Endodermal cell (in vitro differentiated cells): ENCODE measurements around the gene VWA3B. TPM values are rescaled to one million over a fixed set of nuclear protein-coding genes. Genes with fewer than 3 reads are reported as not detected.

Experiments used
- DNase-seq: peaks from one replicate; pipeline ENCODE4 v3.0.0-alpha.2; 2017
- H3K27ac ChIP-seq: 2 replicates; pipeline ENCODE4 v1.5.1; 2013; ENCODE audit warnings: mild to moderate bottlenecking, low read depth, low read length, moderate library complexity
- H3K27me3 ChIP-seq: 2 replicates; pipeline ENCODE4 v1.6.1; 2013; ENCODE audit warnings: mild to moderate bottlenecking, low read length, moderate library complexity; ENCODE audit not compliant: insufficient read depth, control insufficient read depth, poor library complexity, severe bottlenecking
- H3K36me3 ChIP-seq: 2 replicates; pipeline ENCODE4 v1.7.0; 2013; ENCODE audit warnings: mild to moderate bottlenecking, low read length, moderate library complexity; ENCODE audit not compliant: control insufficient read depth, insufficient read depth
- H3K4me1 ChIP-seq: one replicate; pipeline ENCODE4 v1.7.0; 2013; ENCODE audit warnings: low read length; ENCODE audit not compliant: control insufficient read depth, insufficient read depth
- H3K4me3 ChIP-seq: 2 replicates; pipeline ENCODE4 v1.5.1; 2013; ENCODE audit warnings: mild to moderate bottlenecking, low read length, moderate library complexity
- H3K9ac ChIP-seq: 2 replicates; pipeline ENCODE4 v1.6.1; 2013; ENCODE audit warnings: mild to moderate bottlenecking, low read length, moderate library complexity; ENCODE audit not compliant: poor library complexity, severe bottlenecking; ENCODE audit errors: extremely low read depth
- H3K9me3 ChIP-seq: 2 replicates; pipeline ENCODE4 v1.6.1; 2013; ENCODE audit warnings: mild to moderate bottlenecking, low read length, moderate library complexity; ENCODE audit not compliant: control insufficient read depth
- H3K27ac Mint-ChIP-seq: 2 replicates; pipeline ENCODE4 v1.8.0; 2020; ENCODE audit warnings: mixed read lengths
- H3K27me3 Mint-ChIP-seq: 2 replicates; pipeline ENCODE4 v1.8.0; 2021; ENCODE audit warnings: mild to moderate bottlenecking, mixed read lengths; ENCODE audit not compliant: insufficient read depth
- H3K36me3 Mint-ChIP-seq: 2 replicates; pipeline ENCODE4 v1.8.0; 2020; ENCODE audit warnings: low read depth, mixed read lengths
- H3K4me1 Mint-ChIP-seq: 2 replicates; pipeline ENCODE4 v1.8.0; 2020; ENCODE audit warnings: mixed read lengths
- H3K4me3 Mint-ChIP-seq: 2 replicates; pipeline ENCODE4 v1.8.0; 2020; ENCODE audit warnings: mild to moderate bottlenecking, moderate library complexity, mixed read lengths
- H3K9me3 Mint-ChIP-seq: 2 replicates; pipeline ENCODE4 v1.8.0; 2020; ENCODE audit warnings: mild to moderate bottlenecking, mixed read lengths
- WGBS, 2 experiments: methylation state at CpG; one replicate each; pipeline versions ENCODE4 v1.1.5 to v1.1.7; 2013; ENCODE audit warnings: missing lambda C conversion rate in 2 of 2, mixed read lengths in 1 of 2; ENCODE audit not compliant: insufficient coverage in 1 of 2, insufficient read length in 1 of 2; 5-methylcytosine and 5-hydroxymethylcytosine counted together
- total RNA-seq, 2 donors: library from RNA; stranded (reverse); fragmentation: NEBNext Ultra II Directional in 1 of 2; extraction: Animal tissue kit (Norgen Biotek cat#: 25700) in 1 of 2; gene quantifications; 2 replicates in 1 of 2; 3 replicates in 1 of 2; pipeline ENCODE4 v1.2.1, GENCODE V29; 2021
- TF ChIP-seq, protein P1 (sequence below): fragments of 200-600 bp; sonication (generic); conservative IDR thresholded peaks from 2 replicates; pipeline ENCODE4 v1.5.0; 2021; ENCODE audit warnings: antibody characterized with exemption, mild to moderate bottlenecking

The VWA3B gene
- total RNA-seq, 2 donors from 2014 or later, result 0.38 to 0.64 TPM

GRCh38 chr2:98058191-98058975 is 28.6 kb upstream of the VWA3B start:
- no peak overlapping the region for H3K9ac ChIP-seq
- H3K4me1 ChIP-seq, result no peaks in the 10 kb centered on the region
- Mint-ChIP-seq H3K27ac (no peak overlapping the region), H3K9me3 (peaks cover 7% of the 10 kb centered on the region), H3K4me1 (no peaks in the 10 kb centered on the region), H3K27me3 (peaks cover 2% of the 10 kb centered on the region), H3K4me3 (no peak overlapping the region), H3K36me3 (no peaks in the 10 kb centered on the region)
- WGBS, 2 experiments, result 96 to 100% methylated on average over 9 to 14 of the region's 14 CpGs
- TF ChIP-seq, protein P1, sequence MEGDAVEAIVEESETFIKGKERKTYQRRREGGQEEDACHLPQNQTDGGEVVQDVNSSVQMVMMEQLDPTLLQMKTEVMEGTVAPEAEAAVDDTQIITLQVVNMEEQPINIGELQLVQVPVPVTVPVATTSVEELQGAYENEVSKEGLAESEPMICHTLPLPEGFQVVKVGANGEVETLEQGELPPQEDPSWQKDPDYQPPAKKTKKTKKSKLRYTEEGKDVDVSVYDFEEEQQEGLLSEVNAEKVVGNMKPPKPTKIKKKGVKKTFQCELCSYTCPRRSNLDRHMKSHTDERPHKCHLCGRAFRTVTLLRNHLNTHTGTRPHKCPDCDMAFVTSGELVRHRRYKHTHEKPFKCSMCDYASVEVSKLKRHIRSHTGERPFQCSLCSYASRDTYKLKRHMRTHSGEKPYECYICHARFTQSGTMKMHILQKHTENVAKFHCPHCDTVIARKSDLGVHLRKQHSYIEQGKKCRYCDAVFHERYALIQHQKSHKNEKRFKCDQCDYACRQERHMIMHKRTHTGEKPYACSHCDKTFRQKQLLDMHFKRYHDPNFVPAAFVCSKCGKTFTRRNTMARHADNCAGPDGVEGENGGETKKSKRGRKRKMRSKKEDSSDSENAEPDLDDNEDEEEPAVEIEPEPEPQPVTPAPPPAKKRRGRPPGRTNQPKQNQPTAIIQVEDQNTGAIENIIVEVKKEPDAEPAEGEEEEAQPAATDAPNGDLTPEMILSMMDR, result no peak
- no peaks in the 10 kb centered on the region for H3K36me3 ChIP-seq
- H3K4me3 ChIP-seq, result no peak overlapping the region
- H3K27ac ChIP-seq, result no peak overlapping the region
- no peaks in the 10 kb centered on the region for H3K27me3 ChIP-seq
- DNase-seq, result no peak
- H3K9me3 ChIP-seq, result peaks cover 11% of the 10 kb centered on the region

- H3K27me3 Mint-ChIP-seq, result peaks cover 2% of the 10 kb centered on the region
- TF ChIP-seq, protein P1, result no peak
- no peaks in the 10 kb centered on the region for H3K4me1 Mint-ChIP-seq
- Histone ChIP-seq H3K9me3 (peaks cover 11% of the 10 kb centered on the region), H3K4me3 (no peak overlapping the region), H3K27ac (no peak overlapping the region), H3K9ac (no peak overlapping the region), H3K4me1 (no peaks in the 10 kb centered on the region), H3K27me3 (no peaks in the 10 kb centered on the region), H3K36me3 (no peaks in the 10 kb centered on the region)
- no peak overlapping the region for H3K27ac Mint-ChIP-seq
- no peak for DNase-seq
- H3K9me3 Mint-ChIP-seq, result peaks cover 7% of the 10 kb centered on the region
- WGBS, 2 experiments, result 93% methylated on average over 3 to 6 of the region's 6 CpGs
- no peaks in the 10 kb centered on the region for H3K36me3 Mint-ChIP-seq
- H3K4me3 Mint-ChIP-seq, result no peak overlapping the region
Measured at GRCh38 chr2:98060277-98060676, 26.7 kb upstream of the VWA3B start.

DNA sequence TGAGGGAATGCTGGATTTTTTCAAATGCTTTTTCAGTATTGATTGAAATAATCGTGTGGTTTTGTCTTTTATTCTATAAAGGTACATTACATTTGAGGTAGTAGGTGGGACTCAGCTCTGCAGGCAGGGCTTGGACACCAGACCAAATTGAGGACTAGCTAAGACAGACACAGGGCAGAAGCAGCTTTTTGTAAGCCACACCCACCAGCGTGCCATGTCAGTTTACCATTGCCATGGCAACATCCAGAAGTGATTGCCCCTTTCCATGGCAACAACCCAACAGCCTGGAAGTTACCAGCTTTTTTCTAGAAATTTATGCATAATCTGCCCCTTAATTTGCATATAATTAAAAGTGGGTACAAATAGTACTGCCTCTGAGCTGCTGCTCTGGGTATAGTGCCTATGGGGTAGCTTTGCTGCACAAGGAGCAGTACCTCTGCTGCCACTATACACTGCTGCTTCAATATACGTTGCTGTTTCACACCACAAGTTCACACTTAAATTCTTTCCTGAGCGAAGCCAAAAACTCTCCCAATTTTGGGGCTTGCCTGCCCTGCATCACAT is 23.6 kb upstream of the VWA3B start:
- H3K4me1 ChIP-seq, result no peaks in the 10 kb centered on the region
- Mint-ChIP-seq H3K4me3 (no peak overlapping the region), H3K9me3 (peaks cover 7% of the 10 kb centered on the region), H3K27me3 (peaks cover 2% of the 10 kb centered on the region), H3K27ac (no peak overlapping the region), H3K36me3 (no peaks in the 10 kb centered on the region), H3K4me1 (no peaks in the 10 kb centered on the region)
- H3K9ac ChIP-seq, result no peak overlapping the region
- H3K4me3 ChIP-seq, result no peak overlapping the region
- peaks cover 4% of the 10 kb centered on the region for H3K9me3 ChIP-seq
- H3K27ac ChIP-seq, result no peak overlapping the region
- peak; percentile 66 for DNase-seq
- no peaks in the 10 kb centered on the region for H3K36me3 ChIP-seq
- no peaks in the 10 kb centered on the region for H3K27me3 ChIP-seq
- WGBS, 2 experiments, result 88 to 100% methylated on average over 2 to 4 of the region's 4 CpGs
- TF ChIP-seq, protein P1, result no peak
